BJ (cell line): ENCODE measurements around the gene SHB. TPM values are rescaled to one million over a fixed set of nuclear protein-coding genes. Genes with fewer than 3 reads are reported as not detected.

Experiments used
- CTCF ChIA-PET: fragments of 350-600 bp; formaldehyde crosslinking; extraction: SDS; loops from one replicate; lab custom pipeline; 2021; ENCODE audit warnings: antibody characterized with exemption, inconsistent platforms; lab: Yijun Ruan, JAX
- POLR2A ChIA-PET: fragments of 300-600 bp; sonication (Branson Sonifier 250); formaldehyde crosslinking; extraction: SDS; loops from one replicate; lab custom pipeline; 2021; ENCODE audit warnings: antibody characterized with exemption; lab: Charles Lee
- DNase-seq: peaks from one replicate; pipeline ENCODE4 v3.0.0-alpha.2; 2011; ENCODE audit warnings: low read depth
- H3K27me3 ChIP-seq: 2 replicates; pipeline ENCODE4 v1.6.0; 2011; ENCODE audit warnings: low read length; ENCODE audit not compliant: control insufficient read depth, insufficient read depth
- H3K36me3 ChIP-seq: 2 replicates; pipeline ENCODE4 v1.5.1; 2011; ENCODE audit warnings: low read length; ENCODE audit not compliant: control insufficient read depth, insufficient read depth
- H3K4me3 ChIP-seq: 2 replicates; pipeline ENCODE4 v1.5.1; 2011; ENCODE audit warnings: low read depth, mild to moderate bottlenecking, control low read depth, low read length
- CTCF ChIP-seq: IDR thresholded peaks from 2 replicates; pipeline ENCODE4 v1.5.1; 2011; ENCODE audit warnings: low read depth, mild to moderate bottlenecking, control low read depth, inconsistent platforms, low read length, moderate library complexity; ENCODE audit not compliant: insufficient read depth
- polyA plus RNA-seq: library from polyadenylated mRNA; depleted of rRNA; stranded (reverse); fragments of >200 nt; gene quantifications from 2 replicates; pipeline ENCODE4 v1.2.3, GENCODE V29; 2011

Gene SHB
- polyA plus RNA-seq, 1 experiment = 18.6 TPM

DNA sequence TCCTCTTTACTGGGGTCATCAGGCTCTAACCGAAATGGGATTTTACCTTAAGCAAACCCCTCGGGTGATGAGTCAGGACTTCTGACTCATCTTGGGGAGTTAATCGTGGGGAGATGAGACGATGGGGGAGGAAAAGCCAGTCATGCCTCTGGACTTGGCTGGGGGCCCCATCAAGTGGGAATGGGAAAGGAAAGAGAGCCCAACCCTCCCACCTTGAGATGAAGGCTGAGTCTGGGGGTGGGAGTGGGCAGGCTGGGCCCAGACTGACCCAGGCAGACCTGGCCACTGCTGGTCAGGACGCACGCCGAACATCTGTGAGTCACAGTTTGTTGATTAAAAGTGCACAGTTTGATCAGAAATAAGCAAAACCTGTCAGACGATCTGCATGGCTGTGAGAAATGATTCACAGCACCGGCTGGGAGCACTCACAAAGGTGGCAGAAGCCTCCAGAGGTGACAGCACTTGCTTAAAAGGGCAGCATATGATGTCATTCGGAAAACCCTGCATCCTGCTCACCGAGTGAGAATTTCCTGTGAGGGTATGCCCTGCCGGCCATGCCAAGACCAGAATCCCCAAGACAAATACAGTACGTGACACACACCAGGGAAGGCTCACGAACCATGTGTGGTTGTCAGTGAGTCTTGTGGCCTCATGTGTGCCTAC is 115.1 kb downstream of the SHB start:
- peak; percentile 93 for DNase-seq
- no peak for TF ChIP-seq CTCF
- Histone ChIP-seq H3K4me3 (no peak overlapping the region), H3K36me3 (peaks cover 4% of the 10 kb centered on the region), H3K27me3 (no peaks in the 10 kb centered on the region)
- ChIA-PET CTCF (interaction anchor here (2.4 kb wide), 1 partner anchor 40 kb away, joined by 15 read pairs; no protein-coding TSS in a partner anchor), POLR2A (no interaction called here)

DNA sequence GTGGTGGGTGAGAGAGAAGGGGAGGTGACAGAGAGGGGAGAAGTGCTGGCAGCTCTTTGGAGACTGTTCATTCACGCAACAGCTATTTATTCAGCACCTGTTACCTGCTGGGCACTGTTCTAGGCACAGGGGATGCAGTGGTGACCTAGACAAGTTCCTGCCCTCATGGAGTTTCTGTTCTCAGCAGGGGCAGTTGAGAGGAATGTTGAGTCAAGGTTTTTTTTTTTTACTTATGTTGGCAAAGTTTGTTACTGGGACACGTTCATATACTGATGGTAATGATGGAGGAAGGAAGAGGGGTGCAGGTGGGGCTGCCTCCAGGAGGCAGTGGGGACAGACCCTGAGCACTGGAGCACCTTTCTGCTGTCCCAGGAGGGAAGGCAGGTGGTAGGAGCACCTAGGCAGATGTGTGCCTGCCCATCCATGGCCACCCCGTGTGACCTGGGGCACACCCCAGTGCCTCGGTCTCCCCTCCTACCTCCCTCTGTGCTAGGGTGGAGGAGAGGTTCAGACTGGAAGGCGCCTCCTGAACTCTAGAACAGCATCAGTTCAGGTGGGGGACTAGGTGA is 115.7 kb downstream of the SHB start:
- Histone ChIP-seq H3K36me3 (peaks cover 7% of the 10 kb centered on the region), H3K4me3 (no peak overlapping the region), H3K27me3 (no peaks in the 10 kb centered on the region)
- no peak for TF ChIP-seq CTCF
- no peak for DNase-seq
- ChIA-PET CTCF (no interaction called here), POLR2A (no interaction called here)

DNA sequence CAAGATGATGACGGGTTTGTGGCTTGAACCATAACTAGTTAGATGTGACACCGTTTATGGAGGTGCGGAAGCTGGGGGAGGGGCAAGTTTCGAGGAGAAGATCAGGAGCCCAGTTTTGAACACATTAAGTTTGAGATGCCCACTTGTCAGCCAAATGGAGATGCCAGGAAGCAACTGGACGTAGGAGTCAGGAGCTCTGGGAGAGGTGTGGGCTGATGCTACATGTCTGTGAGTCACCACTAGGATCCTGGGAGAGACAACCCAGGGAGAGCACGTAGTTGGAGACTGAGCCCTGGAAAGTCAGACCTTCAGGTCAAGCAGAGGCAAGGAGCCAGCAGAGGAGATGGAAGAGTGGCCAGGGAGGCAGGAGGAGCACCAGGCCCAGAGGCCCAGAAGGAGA is 116.3 kb downstream of the SHB start:
- CTCF ChIA-PET = interaction anchor here (1.8 kb wide), 1 partner anchor 14 kb away, joined by 4 read pairs; no protein-coding TSS in a partner anchor
- DNase-seq = peak; percentile 54
- Histone ChIP-seq H3K36me3 (peaks cover 10% of the 10 kb centered on the region), H3K27me3 (no peaks in the 10 kb centered on the region), H3K4me3 (no peak overlapping the region)
- TF ChIP-seq CTCF = no peak
- POLR2A ChIA-PET = no interaction called here

GRCh38 chr9:37951671-37952449 is 117.2 kb downstream of the SHB start:
- no peak overlapping the region for H3K4me3 ChIP-seq
- no peak for TF ChIP-seq CTCF
- H3K36me3 ChIP-seq = peaks cover 15% of the 10 kb centered on the region
- ChIA-PET CTCF (interaction anchor here (1.0 to 1.8 kb wide), 2 partner anchors 15 to 38 kb away, joined by 4 read pairs; no protein-coding TSS in a partner anchor), POLR2A (no interaction called here)
- H3K27me3 ChIP-seq = no peaks in the 10 kb centered on the region
- DNase-seq = no peak

DNA sequence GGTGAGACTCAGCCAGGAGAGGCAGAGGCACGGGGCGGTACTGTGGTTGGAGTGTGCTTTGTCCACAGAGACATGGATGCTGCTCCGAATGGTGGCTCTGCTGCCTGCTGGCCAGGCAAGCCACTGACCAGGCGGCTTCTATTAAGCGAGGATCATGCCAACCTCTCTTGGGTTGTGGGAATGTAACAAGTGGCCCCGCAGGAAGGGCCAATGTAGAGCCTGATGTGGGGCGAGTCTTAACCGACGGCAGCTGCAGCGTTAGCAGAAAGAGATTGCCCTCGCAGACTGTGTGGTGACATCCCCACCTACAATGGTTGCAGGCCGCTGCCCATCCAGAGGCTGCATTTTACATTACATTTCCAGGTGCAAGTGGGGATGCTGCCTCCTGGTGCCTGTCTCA is 118.5 kb downstream of the SHB start:
- TF ChIP-seq CTCF = no peak
- ChIA-PET CTCF (no interaction called here), POLR2A (no interaction called here)
- DNase-seq = no peak
- Histone ChIP-seq H3K27me3 (no peaks in the 10 kb centered on the region), H3K4me3 (no peak overlapping the region), H3K36me3 (peaks cover 18% of the 10 kb centered on the region)
